ENCODE results near the gene CD2BP2.

- no peak for TF ChIP-seq EGR1 (IDR thresholded peaks at IDR 0.05)
- no peak for TF ChIP-seq ZBTB7A (IDR thresholded peaks at IDR 0.05; ENCODE audit: low read depth)
- TF ChIP-seq EP300 (IDR thresholded peaks at IDR 0.05; ENCODE audit: borderline replicate concordance), result no peak
- no peak for TF ChIP-seq RAD21 (IDR thresholded peaks at IDR 0.05; ENCODE audit: low read depth)
- TF ChIP-seq, protein P1, sequence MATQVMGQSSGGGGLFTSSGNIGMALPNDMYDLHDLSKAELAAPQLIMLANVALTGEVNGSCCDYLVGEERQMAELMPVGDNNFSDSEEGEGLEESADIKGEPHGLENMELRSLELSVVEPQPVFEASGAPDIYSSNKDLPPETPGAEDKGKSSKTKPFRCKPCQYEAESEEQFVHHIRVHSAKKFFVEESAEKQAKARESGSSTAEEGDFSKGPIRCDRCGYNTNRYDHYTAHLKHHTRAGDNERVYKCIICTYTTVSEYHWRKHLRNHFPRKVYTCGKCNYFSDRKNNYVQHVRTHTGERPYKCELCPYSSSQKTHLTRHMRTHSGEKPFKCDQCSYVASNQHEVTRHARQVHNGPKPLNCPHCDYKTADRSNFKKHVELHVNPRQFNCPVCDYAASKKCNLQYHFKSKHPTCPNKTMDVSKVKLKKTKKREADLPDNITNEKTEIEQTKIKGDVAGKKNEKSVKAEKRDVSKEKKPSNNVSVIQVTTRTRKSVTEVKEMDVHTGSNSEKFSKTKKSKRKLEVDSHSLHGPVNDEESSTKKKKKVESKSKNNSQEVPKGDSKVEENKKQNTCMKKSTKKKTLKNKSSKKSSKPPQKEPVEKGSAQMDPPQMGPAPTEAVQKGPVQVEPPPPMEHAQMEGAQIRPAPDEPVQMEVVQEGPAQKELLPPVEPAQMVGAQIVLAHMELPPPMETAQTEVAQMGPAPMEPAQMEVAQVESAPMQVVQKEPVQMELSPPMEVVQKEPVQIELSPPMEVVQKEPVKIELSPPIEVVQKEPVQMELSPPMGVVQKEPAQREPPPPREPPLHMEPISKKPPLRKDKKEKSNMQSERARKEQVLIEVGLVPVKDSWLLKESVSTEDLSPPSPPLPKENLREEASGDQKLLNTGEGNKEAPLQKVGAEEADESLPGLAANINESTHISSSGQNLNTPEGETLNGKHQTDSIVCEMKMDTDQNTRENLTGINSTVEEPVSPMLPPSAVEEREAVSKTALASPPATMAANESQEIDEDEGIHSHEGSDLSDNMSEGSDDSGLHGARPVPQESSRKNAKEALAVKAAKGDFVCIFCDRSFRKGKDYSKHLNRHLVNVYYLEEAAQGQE (IDR thresholded peaks at IDR 0.05; ENCODE audit: low read depth), result no peak
- no peak for TF ChIP-seq CEBPB (IDR thresholded peaks at IDR 0.05)
- TF ChIP-seq, protein P2, sequence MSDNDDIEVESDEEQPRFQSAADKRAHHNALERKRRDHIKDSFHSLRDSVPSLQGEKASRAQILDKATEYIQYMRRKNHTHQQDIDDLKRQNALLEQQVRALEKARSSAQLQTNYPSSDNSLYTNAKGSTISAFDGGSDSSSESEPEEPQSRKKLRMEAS (IDR thresholded peaks at IDR 0.05), result no peak
- no peak for TF ChIP-seq YY1 (IDR thresholded peaks at IDR 0.05; ENCODE audit: low read depth)
- TF ChIP-seq NFIC (IDR thresholded peaks at IDR 0.05), result no peak
Measured at GRCh38 chr16:30351001-30351441, 4.1 kb downstream of the CD2BP2 start.

Measured in Ishikawa (cell line).